CD4-positive, alpha-beta T cell treated with Interleukin-12 subunit alpha and Interleukin-12 subunit beta, for 1 hour (primary cell): ENCODE data around the gene TBC1D13.
"Not testable (repeated sequence)": the region's sequence is repeated elsewhere in the genome, so short reads cannot be mapped to it uniquely, and the experiment has no call there.

Experiments used
- DNase-seq: peaks from one replicate; pipeline ENCODE4 v3.0.0-alpha.2; 2020

TBC1D13 gene

GRCh38 chr9:128847803-128848202 is 60.8 kb downstream of the TBC1D13 start:
- no peak for DNase-seq

GRCh38 chr9:128851024-128851423 is 64.0 kb downstream of the TBC1D13 start:
- not testable (repeated sequence) for DNase-seq

GRCh38 chr9:128851779-128852600 is 64.9 kb downstream of the TBC1D13 start:
- DNase-seq, result peak; percentile 24

- DNase-seq, result not testable (repeated sequence)
These were observed 65.6 kb downstream of the TBC1D13 start for GRCh38 chr9:128852646-128853045.

GRCh38 chr9:128854454-128854853 is 67.4 kb downstream of the TBC1D13 start:
- DNase-seq, result not testable (repeated sequence)

- DNase-seq, result not testable (repeated sequence)
These were observed 71.4 kb downstream of the TBC1D13 start for GRCh38 chr9:128858476-128858875.
